Activated CD4-positive, alpha-beta T cell treated with anti-CD3 and anti-CD28 coated beads, Interleukin-2, amount 10 ng/mL, durations not matched to agents 24 days and 14 days (primary cell): ENCODE data around the gene DRG2. TPM values are rescaled to one million over a fixed set of nuclear protein-coding genes. Genes with fewer than 3 reads are reported as not detected.
A peak's percentile ranks its signal among the peaks of the same experiment; 100 is the strongest.

ENCODE experiments used
- DNase-seq: peaks from one replicate; pipeline ENCODE4 v3.0.0; 2022
- H3K27ac Mint-ChIP-seq: one replicate; pipeline ENCODE4 v1.8.0; 2022; ENCODE audit warnings: mild to moderate bottlenecking, mixed read lengths
- H3K27me3 Mint-ChIP-seq: one replicate; pipeline ENCODE4 v1.8.0; 2022; ENCODE audit warnings: mixed read lengths
- H3K36me3 Mint-ChIP-seq: one replicate; pipeline ENCODE4 v1.8.0; 2022; ENCODE audit warnings: low read depth, mild to moderate bottlenecking, mixed read lengths
- H3K4me1 Mint-ChIP-seq: one replicate; pipeline ENCODE4 v1.8.0; 2021; ENCODE audit warnings: mixed read lengths
- H3K4me3 Mint-ChIP-seq: one replicate; pipeline ENCODE4 v1.8.0; 2022; ENCODE audit warnings: mild to moderate bottlenecking, moderate library complexity, mixed read lengths
- H3K9me3 Mint-ChIP-seq: one replicate; pipeline ENCODE4 v1.8.0; 2021; ENCODE audit warnings: mixed read lengths
- intact Hi-C: fragments of 100-400 bp; cut with micrococcal nuclease; formaldehyde crosslinking; loops from one replicate; pipeline ENCODE4 v1.15.1; 2023
- total RNA-seq: library from RNA; stranded (reverse); gene quantifications from 2 replicates; pipeline ENCODE4 v1.2.3, GENCODE V29; 2022

Gene DRG2
- total RNA-seq, 1 donor from 2014 or later = 60.8 TPM

- no peaks in the 10 kb centered on the region for H3K36me3 Mint-ChIP-seq
- no peaks in the 10 kb centered on the region for H3K4me1 Mint-ChIP-seq
- H3K27ac Mint-ChIP-seq = no peak overlapping the region
- no peak for DNase-seq
- intact Hi-C loops = no loop called here
- H3K9me3 Mint-ChIP-seq = no peaks in the 10 kb centered on the region
- H3K27me3 Mint-ChIP-seq = no peaks in the 10 kb centered on the region
- H3K4me3 Mint-ChIP-seq = no peak overlapping the region
Measured at GRCh38 chr17:18136357-18136756, 48.6 kb downstream of the DRG2 start.

- Mint-ChIP-seq H3K27me3 (no peaks in the 10 kb centered on the region), H3K9me3 (no peaks in the 10 kb centered on the region), H3K36me3 (no peaks in the 10 kb centered on the region), H3K4me1 (no peaks in the 10 kb centered on the region), H3K27ac (no peak overlapping the region), H3K4me3 (no peak overlapping the region)
- no peak for DNase-seq
- intact Hi-C loops = no loop called here
Measured at GRCh38 chr17:18138065-18138749, 50.5 kb downstream of the DRG2 start.

GRCh38 chr17:18139092-18139491 is 51.3 kb downstream of the DRG2 start:
- Mint-ChIP-seq H3K4me3 (no peak overlapping the region), H3K9me3 (no peaks in the 10 kb centered on the region), H3K4me1 (no peaks in the 10 kb centered on the region), H3K27ac (no peak overlapping the region), H3K27me3 (no peaks in the 10 kb centered on the region), H3K36me3 (no peaks in the 10 kb centered on the region)
- intact Hi-C loops = no loop called here
- DNase-seq = no peak

- Mint-ChIP-seq H3K9me3 (no peaks in the 10 kb centered on the region), H3K4me1 (no peaks in the 10 kb centered on the region), H3K27ac (no peak overlapping the region), H3K36me3 (no peaks in the 10 kb centered on the region), H3K27me3 (no peaks in the 10 kb centered on the region), H3K4me3 (no peak overlapping the region)
- intact Hi-C loops = no loop called here
- DNase-seq = no peak
Measured at GRCh38 chr17:18139498-18139897, 51.8 kb downstream of the DRG2 start.

- intact Hi-C loops = loop anchor here (5.0 kb wide), 1 partner anchor 87 kb away; the partner anchor contains the start of gene LLGL1
- H3K27me3 Mint-ChIP-seq = no peaks in the 10 kb centered on the region
Measured at GRCh38 chr17:18139949-18140348, 52.2 kb downstream of the DRG2 start.

GRCh38 chr17:18140648-18141047 is 52.9 kb downstream of the DRG2 start:
- H3K4me1 Mint-ChIP-seq = no peaks in the 10 kb centered on the region
- no peaks in the 10 kb centered on the region for H3K36me3 Mint-ChIP-seq
- DNase-seq = no peak
- H3K27me3 Mint-ChIP-seq = no peaks in the 10 kb centered on the region
- H3K27ac Mint-ChIP-seq = no peak overlapping the region
- intact Hi-C loops = loop anchor here (1.0 to 5.0 kb wide), 2 partner anchors 43 to 87 kb away; partner anchors contain the start of genes ALKBH5 and LLGL1
- no peaks in the 10 kb centered on the region for H3K9me3 Mint-ChIP-seq
- H3K4me3 Mint-ChIP-seq = no peak overlapping the region

More at GRCh38 chr17:18139949-18140348, 52.2 kb downstream of the DRG2 start:
- no peak for DNase-seq
- H3K4me1 Mint-ChIP-seq = no peaks in the 10 kb centered on the region
- no peak overlapping the region for H3K4me3 Mint-ChIP-seq
- H3K36me3 Mint-ChIP-seq = no peaks in the 10 kb centered on the region
- H3K27ac Mint-ChIP-seq = no peak overlapping the region
- H3K9me3 Mint-ChIP-seq = no peaks in the 10 kb centered on the region

GRCh38 chr17:18141210-18141803 is 53.6 kb downstream of the DRG2 start:
- intact Hi-C loops = loop anchor here (1.0 to 5.0 kb wide), 2 partner anchors 42 to 86 kb away; partner anchors contain the start of genes ALKBH5 and LLGL1
- Mint-ChIP-seq H3K4me3 (no peak overlapping the region), H3K27ac (no peak overlapping the region), H3K9me3 (no peaks in the 10 kb centered on the region), H3K36me3 (no peaks in the 10 kb centered on the region), H3K4me1 (no peaks in the 10 kb centered on the region), H3K27me3 (no peaks in the 10 kb centered on the region)
- peak; percentile 84 for DNase-seq

GRCh38 chr17:18142417-18142816 is 54.7 kb downstream of the DRG2 start:
- Mint-ChIP-seq H3K27me3 (no peaks in the 10 kb centered on the region), H3K36me3 (no peaks in the 10 kb centered on the region), H3K4me1 (no peaks in the 10 kb centered on the region), H3K4me3 (no peak overlapping the region), H3K27ac (no peak overlapping the region), H3K9me3 (no peaks in the 10 kb centered on the region)
- DNase-seq = no peak
- intact Hi-C loops = loop anchor here (5.0 kb wide), 1 partner anchor 85 kb away; the partner anchor contains the start of gene LLGL1

GRCh38 chr17:18143044-18143936 is 55.5 kb downstream of the DRG2 start:
- Mint-ChIP-seq H3K27ac (no peak overlapping the region), H3K4me1 (no peaks in the 10 kb centered on the region), H3K27me3 (no peaks in the 10 kb centered on the region), H3K36me3 (no peaks in the 10 kb centered on the region), H3K9me3 (no peaks in the 10 kb centered on the region), H3K4me3 (no peak overlapping the region)
- intact Hi-C loops = loop anchor here (5.0 kb wide), 1 partner anchor 84 kb away; the partner anchor contains the start of gene LLGL1
- DNase-seq = no peak

GRCh38 chr17:18144261-18144660 is 56.5 kb downstream of the DRG2 start:
- Mint-ChIP-seq H3K9me3 (no peaks in the 10 kb centered on the region), H3K4me1 (no peaks in the 10 kb centered on the region), H3K27me3 (no peaks in the 10 kb centered on the region), H3K27ac (no peak overlapping the region), H3K36me3 (no peaks in the 10 kb centered on the region), H3K4me3 (no peak overlapping the region)
- no peak for DNase-seq
- intact Hi-C loops = loop anchor here (5.0 kb wide), 1 partner anchor 83 kb away; the partner anchor contains the start of gene LLGL1

- Mint-ChIP-seq H3K27me3 (no peaks in the 10 kb centered on the region), H3K27ac (peak overlapping the region; percentile 48), H3K36me3 (no peaks in the 10 kb centered on the region), H3K9me3 (no peaks in the 10 kb centered on the region), H3K4me3 (no peak overlapping the region), H3K4me1 (no peaks in the 10 kb centered on the region)
- intact Hi-C loops = loop anchor here (5.0 kb wide), 1 partner anchor 82 kb away; the partner anchor contains the start of gene LLGL1
- DNase-seq = no peak
Measured at GRCh38 chr17:18144855-18145254, 57.1 kb downstream of the DRG2 start.

GRCh38 chr17:18145811-18146210 is 58.1 kb downstream of the DRG2 start:
- H3K27ac Mint-ChIP-seq = no peak overlapping the region
- intact Hi-C loops = no loop called here

GRCh38 chr17:18146259-18146658 is 58.5 kb downstream of the DRG2 start:
- H3K27ac Mint-ChIP-seq = no peak overlapping the region
- no peaks in the 10 kb centered on the region for H3K36me3 Mint-ChIP-seq
- no peak overlapping the region for H3K4me3 Mint-ChIP-seq
- no peaks in the 10 kb centered on the region for H3K27me3 Mint-ChIP-seq
- no peak for DNase-seq
- H3K9me3 Mint-ChIP-seq = no peaks in the 10 kb centered on the region
- intact Hi-C loops = no loop called here
- H3K4me1 Mint-ChIP-seq = no peaks in the 10 kb centered on the region

More at GRCh38 chr17:18145811-18146210, 58.1 kb downstream of the DRG2 start:
- no peaks in the 10 kb centered on the region for H3K36me3 Mint-ChIP-seq
- H3K27me3 Mint-ChIP-seq = no peaks in the 10 kb centered on the region
- H3K4me1 Mint-ChIP-seq = no peaks in the 10 kb centered on the region
- H3K9me3 Mint-ChIP-seq = no peaks in the 10 kb centered on the region
- DNase-seq = no peak
- H3K4me3 Mint-ChIP-seq = no peak overlapping the region
